ENCODE measurements around the gene PTPRE.

The PTPRE gene

GRCh38 chr10:127884501-127884900 is 22.4 kb upstream of the PTPRE start:
- DNase-seq: no peak

- no peak for DNase-seq
Measured at GRCh38 chr10:127886371-127887051, 20.4 kb upstream of the PTPRE start.

GRCh38 chr10:127887541-127888415 is 19.1 kb upstream of the PTPRE start:
- DNase-seq: no peak

GRCh38 chr10:127888521-127889312 is 18.2 kb upstream of the PTPRE start:
- DNase-seq: no peak

GRCh38 chr10:127889605-127890195 is 17.2 kb upstream of the PTPRE start:
- no peak for DNase-seq

- no peak for DNase-seq
Measured at GRCh38 chr10:127890216-127890615, 16.7 kb upstream of the PTPRE start.

- DNase-seq: no peak
Measured at GRCh38 chr10:127890832-127891334, 16.0 kb upstream of the PTPRE start.

GRCh38 chr10:127892743-127893142 is 14.2 kb upstream of the PTPRE start, which contains the start of gene CLRN3:
Gene CLRN3, minus strand, starts transcription at chr10:127892941. Its CDS starts 157 bp downstream, at chr10:127892784.
- no peak for DNase-seq

GRCh38 chr10:127894146-127894545 is 12.8 kb upstream of the PTPRE start:
- DNase-seq: no peak

- no peak for DNase-seq
Measured at GRCh38 chr10:127896590-127896989, 10.3 kb upstream of the PTPRE start.

- no peak for DNase-seq
Measured at GRCh38 chr10:127897177-127897576, 9.7 kb upstream of the PTPRE start.

- no peak for DNase-seq
Measured at GRCh38 chr10:127899766-127900387, 7.0 kb upstream of the PTPRE start.

- DNase-seq: no peak
Measured at GRCh38 chr10:127903789-127904188, 3.1 kb upstream of the PTPRE start.

- DNase-seq: no peak
Measured at GRCh38 chr10:127904311-127905000, 2.4 kb upstream of the PTPRE start.

GRCh38 chr10:127905001-127905847 is 1.7 kb upstream of the PTPRE start:
- no peak for DNase-seq

GRCh38 chr10:127905848-127906261 is 1.0 kb upstream of the PTPRE start:
- no peak for DNase-seq

GRCh38 chr10:127907411-127908105 is 655 bp downstream of the PTPRE start:
- DNase-seq: no peak

- DNase-seq: no peak
Measured at GRCh38 chr10:127908106-127908958, 1.4 kb downstream of the PTPRE start.

GRCh38 chr10:127908959-127909267 is 2.0 kb downstream of the PTPRE start:
- no peak for DNase-seq

Data from NCI-H1105 (cell line).